Tibial nerve (tissue), 4 donors: ENCODE results near the gene WNT9A. TPM values are rescaled to one million over a fixed set of nuclear protein-coding genes. Genes with fewer than 3 reads are reported as not detected.

ENCODE experiments used
- DNase-seq, 2 donors: peaks; one replicate each; pipeline ENCODE4 v3.0.0-alpha.2; 2019; ENCODE audit warnings: low spot score in 2 of 2
- H3K27ac ChIP-seq, 4 donors: fragments of 200-600 bp; sonication (generic) in 3 of 4; one replicate each; pipeline ENCODE4 v1.5.1; 2017 to 2019; ENCODE audit warnings: mild to moderate bottlenecking in 1 of 4
- H3K27me3 ChIP-seq, 2 donors: fragments of 200-600 bp; sonication (generic) in 1 of 2; one replicate each; pipeline versions ENCODE4 v1.5.1 to v1.6.0; 2017 to 2019
- H3K36me3 ChIP-seq, 3 donors: fragments of 200-600 bp; sonication (generic); one replicate each; pipeline ENCODE4 v1.5.1; 2018 to 2019
- H3K4me1 ChIP-seq, 4 donors: fragments of 200-600 bp; sonication (generic) in 3 of 4; one replicate each; pipeline ENCODE4 v1.5.1; 2017 to 2019
- H3K4me3 ChIP-seq, 4 donors: fragments of 200-600 bp; sonication (generic) in 3 of 4; one replicate each; pipeline ENCODE4 v1.5.1; 2017 to 2019; ENCODE audit warnings: mild to moderate bottlenecking in 1 of 4, moderate library complexity in 1 of 4
- H3K9me3 ChIP-seq, 4 donors: fragments of 200-600 bp; sonication (generic) in 3 of 4; one replicate each; pipeline ENCODE4 v1.5.1; 2017 to 2019
- CTCF ChIP-seq, 5 experiments: fragments of 200-600 bp in 3 of 5; fragments of 450-650 bp in 2 of 5; sonication (generic) in 3 of 5; IDR thresholded peaks; one replicate each; pipeline ENCODE4 v1.5.1; 2016 to 2019; ENCODE audit warnings: antibody characterized with exemption in 5 of 5, mild to moderate bottlenecking in 3 of 5, moderate library complexity in 2 of 5
- EP300 ChIP-seq, 2 donors: sonication (generic); formaldehyde crosslinking; IDR thresholded peaks; one replicate each; pipeline ENCODE4 v1.6.1; 2017; ENCODE audit warnings: antibody characterized with exemption in 2 of 2, mild to moderate bottlenecking in 1 of 2
- POLR2A ChIP-seq, 2 donors: fragments of 450-650 bp; IDR thresholded peaks; one replicate each; pipeline ENCODE4 v1.6.1; 2017; ENCODE audit warnings: antibody characterized with exemption in 2 of 2, mild to moderate bottlenecking in 2 of 2, moderate library complexity in 2 of 2
- WGBS, 2 donors: methylation state at CpG; one replicate each; pipeline ENCODE4 v1.1.5; 2018; 5-methylcytosine and 5-hydroxymethylcytosine counted together
- total RNA-seq, 4 donors: library from RNA; depleted of rRNA; stranded (reverse); fragments of >200 nt; gene quantifications; one replicate each; pipeline ENCODE4 v1.1.0, GENCODE V29; 2016

Gene WNT9A
- total RNA-seq, 4 donors from 2014 or later, result 5.1 to 12.8 (median 8.5) TPM

GRCh38 chr1:227952374-227953021 is 4.8 kb upstream of the WNT9A start:
- no peak overlapping the region for H3K4me3 ChIP-seq
- peaks cover 0 to 10% (median 0%) of the 10 kb centered on the region in 4 donors for H3K9me3 ChIP-seq
- peaks cover 0 to 12% of the 10 kb centered on the region in 2 donors for H3K27me3 ChIP-seq
- no peak overlapping the region for H3K27ac ChIP-seq
- DNase-seq, result no peak
- TF ChIP-seq POLR2A (IDR thresholded peaks at IDR 0.05), result no peak
- TF ChIP-seq CTCF (IDR thresholded peaks at IDR 0.05), result no peak
- no peaks in the 10 kb centered on the region for H3K36me3 ChIP-seq
- WGBS, 2 donors, result 70 to 82% methylated on average over 17 to 18 of the region's 18 CpGs
- H3K4me1 ChIP-seq, result peaks cover 0 to 39% (median 3%) of the 10 kb centered on the region in 4 donors

GRCh38 chr1:227951624-227952373 is 4.1 kb upstream of the WNT9A start:
- peaks cover 0 to 44% (median 6%) of the 10 kb centered on the region in 4 donors for H3K4me1 ChIP-seq
- TF ChIP-seq POLR2A (IDR thresholded peaks at IDR 0.05) (no peak), CTCF (IDR thresholded peaks at IDR 0.05) (no peak), EP300 (IDR thresholded peaks at IDR 0.05) (no peak)
- no peak overlapping the region for H3K4me3 ChIP-seq
- H3K27me3 ChIP-seq, result peaks cover 0 to 18% of the 10 kb centered on the region in 2 donors
- H3K27ac ChIP-seq, result no peak overlapping the region
- H3K9me3 ChIP-seq, result peaks cover 0 to 8% (median 0%) of the 10 kb centered on the region in 4 donors
- no peak for DNase-seq
- WGBS, 2 donors, result 82 to 84% methylated on average over 9 of the region's 9 CpGs
- H3K36me3 ChIP-seq, result no peaks in the 10 kb centered on the region

GRCh38 chr1:227950735-227951346 is 3.1 kb upstream of the WNT9A start:
- H3K4me1 ChIP-seq, result peaks cover 0 to 54% (median 11%) of the 10 kb centered on the region in 4 donors
- DNase-seq, result no peak
- H3K36me3 ChIP-seq, result no peaks in the 10 kb centered on the region
- TF ChIP-seq POLR2A (IDR thresholded peaks at IDR 0.05) (no peak), CTCF (IDR thresholded peaks at IDR 0.05) (no peak), EP300 (IDR thresholded peaks at IDR 0.05) (no peak)
- 87 to 89% methylated on average over 8 of the region's 8 CpGs for WGBS, 2 donors
- H3K9me3 ChIP-seq, result peaks cover 0 to 2% (median 0%) of the 10 kb centered on the region in 4 donors
- H3K4me3 ChIP-seq, result no peak overlapping the region
- H3K27me3 ChIP-seq, result peaks cover 0 to 18% of the 10 kb centered on the region in 2 donors
- no peak overlapping the region for H3K27ac ChIP-seq

- H3K4me1 ChIP-seq, result peaks cover 0 to 61% (median 18%) of the 10 kb centered on the region in 4 donors
- no peak for TF ChIP-seq POLR2A (IDR thresholded peaks at IDR 0.05)
- no peak for TF ChIP-seq EP300 (IDR thresholded peaks at IDR 0.05)
- no peak for TF ChIP-seq CTCF (IDR thresholded peaks at IDR 0.05)
- DNase-seq, result no peak
- no peaks in the 10 kb centered on the region for H3K9me3 ChIP-seq
- H3K36me3 ChIP-seq, result no peaks in the 10 kb centered on the region
- H3K27ac ChIP-seq, result no peak overlapping the region
- H3K4me3 ChIP-seq, result no peak overlapping the region
- peaks cover 0 to 18% of the 10 kb centered on the region in 2 donors for H3K27me3 ChIP-seq
- WGBS, 2 donors, result 81 to 87% methylated on average over 13 of the region's 13 CpGs
Measured at GRCh38 chr1:227949954-227950734, 2.4 kb upstream of the WNT9A start.
